Liver (tissue), 9 donors: ENCODE data around the gene FH. TPM values are rescaled to one million over a fixed set of nuclear protein-coding genes. Genes with fewer than 3 reads are reported as not detected.

Experiments
- DNase-seq: peaks from one replicate; pipeline ENCODE4 v3.0.0-alpha.2; 2017; ENCODE audit warnings: low spot score
- H3K27ac ChIP-seq, 2 donors: one replicate each; pipeline ENCODE4 v1.7.0; 2013; ENCODE audit warnings: inconsistent platforms in 2 of 2, low read length in 2 of 2, control low read depth in 1 of 2, low read depth in 1 of 2, mild to moderate bottlenecking in 1 of 2
- H3K27me3 ChIP-seq, 4 donors: one replicate each; pipeline versions ENCODE4 v1.6.1 to v1.7.0; 2013; ENCODE audit warnings: low read length in 3 of 4, inconsistent platforms in 1 of 4, mild to moderate bottlenecking in 1 of 4, moderate library complexity in 1 of 4; ENCODE audit not compliant: control insufficient read depth in 4 of 4, insufficient read depth in 4 of 4
- H3K36me3 ChIP-seq, 4 donors: one replicate each; pipeline versions ENCODE4 v1.6.1 to v1.7.0; 2013; ENCODE audit warnings: low read length in 3 of 4, mild to moderate bottlenecking in 3 of 4, low read depth in 1 of 4, moderate library complexity in 1 of 4; ENCODE audit not compliant: control insufficient read depth in 4 of 4, insufficient read depth in 3 of 4
- H3K4me1 ChIP-seq, 4 donors: one replicate each; pipeline versions ENCODE4 v1.6.1 to v1.7.0; 2013; ENCODE audit warnings: low read length in 3 of 4, mild to moderate bottlenecking in 3 of 4, moderate library complexity in 1 of 4; ENCODE audit not compliant: control insufficient read depth in 4 of 4, insufficient read depth in 4 of 4
- H3K4me3 ChIP-seq, 3 donors: one replicate each; pipeline versions ENCODE4 v1.6.1 to v1.7.0; 2013; ENCODE audit warnings: low read length in 3 of 3, control low read depth in 1 of 3, low read depth in 1 of 3, mild to moderate bottlenecking in 1 of 3
- H3K9ac ChIP-seq, 2 donors: one replicate each; pipeline ENCODE4 v1.7.0; 2013; ENCODE audit warnings: low read length in 2 of 2, mild to moderate bottlenecking in 2 of 2, moderate library complexity in 2 of 2, control low read depth in 1 of 2, low read depth in 1 of 2
- H3K9me3 ChIP-seq, 4 donors: one replicate each; pipeline versions ENCODE4 v1.6.1 to v1.7.0; 2013; ENCODE audit warnings: low read length in 3 of 4; ENCODE audit not compliant: control insufficient read depth in 4 of 4
- ATF3 ChIP-seq: IDR thresholded peaks from 2 replicates; pipeline ENCODE4 v1.6.1; 2016; ENCODE audit warnings: antibody characterized with exemption
- CTCF ChIP-seq: fragments of 150-350 bp; IDR thresholded peaks from 2 replicates; pipeline ENCODE4 v1.5.1; 2017; ENCODE audit warnings: improper control_type of control experiment, low read depth, low read length; ENCODE audit not compliant: missing input control
- FOXA1 ChIP-seq: IDR thresholded peaks from 2 replicates; pipeline ENCODE4 v1.6.1; 2016; ENCODE audit warnings: antibody characterized with exemption
- FOXA2 ChIP-seq: IDR thresholded peaks from 2 replicates; pipeline ENCODE4 v1.6.1; 2016; ENCODE audit warnings: antibody characterized with exemption
- GABPA ChIP-seq, 2 donors: IDR thresholded peaks in 1 of 2; conservative IDR thresholded peaks in 1 of 2; 2 replicates each; pipeline ENCODE4 v1.6.1; 2016; ENCODE audit warnings: antibody characterized with exemption in 2 of 2, mild to moderate bottlenecking in 1 of 2, moderate library complexity in 1 of 2
- HNF4A ChIP-seq, 2 donors: conservative IDR thresholded peaks; 2 replicates each; pipeline ENCODE4 v1.6.1; 2016; ENCODE audit warnings: antibody characterized with exemption in 2 of 2, mild to moderate bottlenecking in 2 of 2
- HNF4G ChIP-seq: IDR thresholded peaks from 2 replicates; pipeline ENCODE4 v1.6.1; 2016; ENCODE audit warnings: antibody characterized with exemption
- MAX ChIP-seq: IDR thresholded peaks from 2 replicates; pipeline ENCODE4 v1.6.1; 2016; ENCODE audit warnings: antibody characterized with exemption
- REST ChIP-seq: IDR thresholded peaks from 2 replicates; pipeline ENCODE4 v1.6.1; 2016; ENCODE audit warnings: antibody characterized with exemption, mild to moderate bottlenecking
- RXRA ChIP-seq, 2 donors: IDR thresholded peaks; 2 replicates each; pipeline ENCODE4 v1.6.1; 2017 to 2018; ENCODE audit warnings: antibody characterized with exemption in 2 of 2, mild to moderate bottlenecking in 1 of 2
- SP1 ChIP-seq: IDR thresholded peaks from 2 replicates; pipeline ENCODE4 v1.6.1; 2018; ENCODE audit warnings: antibody characterized with exemption, mild to moderate bottlenecking
- TAF1 ChIP-seq: conservative IDR thresholded peaks from 2 replicates; pipeline ENCODE4 v1.6.1; 2016; ENCODE audit warnings: antibody characterized with exemption, mild to moderate bottlenecking
- YY1 ChIP-seq: IDR thresholded peaks from 2 replicates; pipeline ENCODE4 v1.6.1; 2016; ENCODE audit warnings: antibody characterized with exemption, mild to moderate bottlenecking
- WGBS: extraction: QIAGEN DNeasy Blood & Tissue Kit; methylation state at CpG from one replicate; pipeline ENCODE4 v1.1.7; 2013; 5-methylcytosine and 5-hydroxymethylcytosine counted together
- polyA plus RNA-seq, 2 donors: library from polyadenylated mRNA; stranded (reverse) in 1 of 2; unstranded in 1 of 2; fragments of 200-250 nt in 1 of 2; fragments of >200 nt in 1 of 2; fragmentation: Nextera tagmentation in 1 of 2; extraction: Ambion mirVana in 1 of 2; gene quantifications; one replicate each; pipeline versions ENCODE4 v1.2.1 to v1.2.3, GENCODE V29; 2013 to 2015
- total RNA-seq, 2 donors: library from RNA; depleted of rRNA; stranded (reverse); fragments of >200 nt; gene quantifications; one replicate each; pipeline ENCODE4 v1.2.3, GENCODE V29; 2014
- donor health status: healthy.
- donor health status: healthy.
- donor health status: healthy.
- donor health status: healthy.
- donor health status: healthy.

Gene FH
- total and polyA plus RNA-seq, 4 donors = 68.3 to 145 (median 120) TPM

GRCh38 chr1:241475671-241476070 is 43.9 kb downstream of the FH start:
- no peak for TF ChIP-seq ATF3
- Histone ChIP-seq H3K4me3 (no peak overlapping the region), H3K27ac (no peak overlapping the region), H3K27me3 (no peaks in the 10 kb centered on the region), H3K36me3 (no peaks in the 10 kb centered on the region), H3K9ac (no peak overlapping the region), H3K9me3 (no peaks in the 10 kb centered on the region), H3K4me1 (no peaks in the 10 kb centered on the region)
- no peak for DNase-seq
- 92% methylated on average over 1 of the region's 1 CpG for WGBS

GRCh38 chr1:241473026-241473425 is 46.5 kb downstream of the FH start:
- Histone ChIP-seq H3K4me3 (no peak overlapping the region), H3K27ac (no peak overlapping the region), H3K4me1 (no peaks in the 10 kb centered on the region), H3K9ac (no peak overlapping the region), H3K9me3 (no peaks in the 10 kb centered on the region), H3K27me3 (no peaks in the 10 kb centered on the region), H3K36me3 (no peaks in the 10 kb centered on the region)
- WGBS = 73% methylated on average over 1 of the region's 1 CpG
- TF ChIP-seq RXRA (IDR thresholded peaks at IDR 0.05) (no peak), FOXA1 (no peak), YY1 (no peak), TAF1 (no peak), GABPA (IDR thresholded peaks at IDR 0.05 in 1 of 2, conservative IDR thresholded peaks at IDR 0.05 in 1 of 2) (no peak), HNF4G (no peak), CTCF (no peak), FOXA2 (no peak), MAX (no peak), SP1 (no peak), REST (no peak), HNF4A (conservative IDR thresholded peaks at IDR 0.05) (no peak)
- no peak for DNase-seq
